ENCODE measurements around the gene LRP1B. TPM values are rescaled to one million over a fixed set of nuclear protein-coding genes. Genes with fewer than 3 reads are reported as not detected.

The LRP1B gene
- total RNA-seq, 1 donor from 2014 or later, result 71.4 TPM

GRCh38 chr2:140804700-140805260 lies 1326.0 kb downstream of the LRP1B start:
- no peak for DNase-seq

- no peak for DNase-seq
Measured at GRCh38 chr2:140801311-140801710, 1329.5 kb downstream of the LRP1B start.

- DNase-seq, result no peak
Measured at GRCh38 chr2:140797718-140798117, 1333.1 kb downstream of the LRP1B start.

- no peak for DNase-seq
Measured at GRCh38 chr2:140791802-140792201, 1339.0 kb downstream of the LRP1B start.

GRCh38 chr2:140786585-140786984 lies 1344.2 kb downstream of the LRP1B start:
- DNase-seq, result no peak

GRCh38 chr2:140775411-140775810 lies 1355.4 kb downstream of the LRP1B start:
- no peak for DNase-seq

- no peak for DNase-seq
Measured at GRCh38 chr2:140770645-140771044, 1360.2 kb downstream of the LRP1B start.

- DNase-seq, result no peak
Measured at GRCh38 chr2:140761807-140762206, 1369.0 kb downstream of the LRP1B start.

- no peak for DNase-seq
Measured at GRCh38 chr2:140759426-140760156, 1371.2 kb downstream of the LRP1B start.

- no peak for DNase-seq
Measured at GRCh38 chr2:140747665-140748064, 1383.2 kb downstream of the LRP1B start.

GRCh38 chr2:140747090-140747489 lies 1383.7 kb downstream of the LRP1B start:
- DNase-seq, result no peak

GRCh38 chr2:140744379-140744778 lies 1386.4 kb downstream of the LRP1B start:
- no peak for DNase-seq

GRCh38 chr2:140737006-140737405 lies 1393.8 kb downstream of the LRP1B start:
- no peak for DNase-seq

GRCh38 chr2:140734992-140735391 lies 1395.8 kb downstream of the LRP1B start:
- no peak for DNase-seq

GRCh38 chr2:140718999-140719398 lies 1411.8 kb downstream of the LRP1B start:
- DNase-seq, result no peak

GRCh38 chr2:140717481-140717880 lies 1413.3 kb downstream of the LRP1B start:
- no peak for DNase-seq

GRCh38 chr2:140714586-140714985 lies 1416.2 kb downstream of the LRP1B start:
- DNase-seq, result no peak

GRCh38 chr2:140711867-140712266 lies 1418.9 kb downstream of the LRP1B start:
- DNase-seq, result no peak

- no peak for DNase-seq
Measured at GRCh38 chr2:140701726-140702125, 1429.1 kb downstream of the LRP1B start.

- no peak for DNase-seq
Measured at GRCh38 chr2:140698636-140699035, 1432.2 kb downstream of the LRP1B start.

GRCh38 chr2:140696449-140696848 lies 1434.4 kb downstream of the LRP1B start:
- no peak for DNase-seq

- peak; percentile 0 for DNase-seq
Measured at GRCh38 chr2:140695155-140695554, 1435.7 kb downstream of the LRP1B start.

- no peak for DNase-seq
Measured at GRCh38 chr2:140687825-140688224, 1443.0 kb downstream of the LRP1B start.

- DNase-seq, result no peak
Measured at GRCh38 chr2:140683658-140684057, 1447.2 kb downstream of the LRP1B start.

Measured in occipital lobe (tissue), 2 donors.